Uterus (tissue), 4 donors: Measurements from ENCODE around the gene CHN2. TPM values are rescaled to one million over a fixed set of nuclear protein-coding genes. Genes with fewer than 3 reads are reported as not detected.

Source experiments
- DNase-seq, 2 donors: peaks; one replicate each; pipeline ENCODE4 v3.0.0-alpha.2; 2019 to 2020
- H3K27ac ChIP-seq, 2 donors: fragments of 200-600 bp; sonication (generic); 1 replicate in 1 of 2; 2 replicates in 1 of 2; pipeline ENCODE4 v1.5.1; 2016 to 2018
- H3K27me3 ChIP-seq, 2 donors: fragments of 200-600 bp; sonication (generic); one replicate each; pipeline ENCODE4 v1.5.1; 2018 to 2019; ENCODE audit warnings: control low read depth in 1 of 2
- H3K36me3 ChIP-seq, 2 donors: fragments of 200-600 bp; sonication (generic); one replicate each; pipeline ENCODE4 v1.5.1; 2019; ENCODE audit warnings: control low read depth in 1 of 2
- H3K4me1 ChIP-seq, 2 donors: fragments of 200-600 bp; sonication (generic); one replicate each; pipeline ENCODE4 v1.5.1; 2018 to 2019; ENCODE audit warnings: control low read depth in 1 of 2
- H3K4me3 ChIP-seq, 2 donors: fragments of 200-600 bp; sonication (generic); 1 replicate in 1 of 2; 2 replicates in 1 of 2; pipeline ENCODE4 v1.5.1; 2018 to 2019; ENCODE audit warnings: mild to moderate bottlenecking in 1 of 2
- H3K9me3 ChIP-seq, 2 donors: fragments of 200-600 bp; sonication (generic); one replicate each; pipeline ENCODE4 v1.5.1; 2019; ENCODE audit warnings: control low read depth in 1 of 2
- CTCF ChIP-seq, 4 experiments: fragments of 200-600 bp in 2 of 4; fragments of 450-650 bp in 2 of 4; sonication (generic) in 2 of 4; IDR thresholded peaks; one replicate each; pipeline ENCODE4 v1.5.1; 2016 to 2019; ENCODE audit warnings: antibody characterized with exemption in 4 of 4, mild to moderate bottlenecking in 2 of 4, moderate library complexity in 1 of 4
- POLR2A ChIP-seq, 2 donors: fragments of 450-650 bp; IDR thresholded peaks; one replicate each; pipeline ENCODE4 v1.6.1; 2016; ENCODE audit warnings: antibody characterized with exemption in 2 of 2, mild to moderate bottlenecking in 1 of 2, moderate library complexity in 1 of 2
- intact Hi-C: fragments of 100-400 bp; cut with DNase I; formaldehyde crosslinking; loops from one replicate; pipeline ENCODE4 v1.15.1; 2023; ENCODE audit warnings: low total_unique reads
- total RNA-seq, 4 donors: library from RNA; depleted of rRNA in 3 of 4; stranded (reverse); fragments of >200 nt in 3 of 4; gene quantifications; one replicate each; pipeline versions ENCODE4 v1.1.0 to v1.2.4, GENCODE V29; 2014 to 2023
- donor health status: DM: yes; HTN: yes; CAD: no.

CHN2 gene
- total RNA-seq, 4 donors from 2014 or later, result 9.8 to 22.9 (median 18.3) TPM

- DNase-seq, result no peak
- Histone ChIP-seq H3K4me1 (no peaks in the 10 kb centered on the region), H3K27me3 (no peaks in the 10 kb centered on the region), H3K4me3 (no peak overlapping the region), H3K9me3 (no peaks in the 10 kb centered on the region), H3K27ac (no peak overlapping the region), H3K36me3 (no peaks in the 10 kb centered on the region)
- intact Hi-C loops, result no loop called here
- TF ChIP-seq CTCF (IDR thresholded peaks at IDR 0.05) (no peak), POLR2A (IDR thresholded peaks at IDR 0.05) (no peak)
These were observed 175.4 kb downstream of the CHN2 start for GRCh38 chr7:29369909-29370488.

- H3K27me3 ChIP-seq, result no peaks in the 10 kb centered on the region
- TF ChIP-seq CTCF (IDR thresholded peaks at IDR 0.05) (no peak), POLR2A (IDR thresholded peaks at IDR 0.05) (no peak)
- no peaks in the 10 kb centered on the region for H3K36me3 ChIP-seq
- no peak overlapping the region for H3K4me3 ChIP-seq
- intact Hi-C loops, result no loop called here
- no peaks in the 10 kb centered on the region for H3K4me1 ChIP-seq
- no peaks in the 10 kb centered on the region for H3K9me3 ChIP-seq
- DNase-seq, result no peak
- H3K27ac ChIP-seq, result no peak overlapping the region
These were observed 176.1 kb downstream of the CHN2 start for GRCh38 chr7:29370531-29371314.

GRCh38 chr7:29371472-29371871 is 176.9 kb downstream of the CHN2 start:
- TF ChIP-seq POLR2A (IDR thresholded peaks at IDR 0.05), result no peak
- TF ChIP-seq CTCF (IDR thresholded peaks at IDR 0.05), result no peak

GRCh38 chr7:29372351-29373090 is 177.9 kb downstream of the CHN2 start:
- H3K36me3 ChIP-seq, result no peaks in the 10 kb centered on the region
- H3K4me1 ChIP-seq, result no peaks in the 10 kb centered on the region
- no peaks in the 10 kb centered on the region for H3K27me3 ChIP-seq
- intact Hi-C loops, result no loop called here
- no peak for DNase-seq
- H3K4me3 ChIP-seq, result no peak overlapping the region
- no peak for TF ChIP-seq POLR2A (IDR thresholded peaks at IDR 0.05)
- TF ChIP-seq CTCF (IDR thresholded peaks at IDR 0.05), result no peak
- H3K27ac ChIP-seq, result no peak overlapping the region
- H3K9me3 ChIP-seq, result no peaks in the 10 kb centered on the region

More at GRCh38 chr7:29371472-29371871, 176.9 kb downstream of the CHN2 start:
- Histone ChIP-seq H3K4me1 (no peaks in the 10 kb centered on the region), H3K4me3 (no peak overlapping the region), H3K36me3 (no peaks in the 10 kb centered on the region), H3K27ac (no peak overlapping the region), H3K9me3 (no peaks in the 10 kb centered on the region), H3K27me3 (no peaks in the 10 kb centered on the region)
- no peak for DNase-seq
- intact Hi-C loops, result no loop called here
